Measurements from ENCODE around the gene PRKCE. TPM values are rescaled to one million over a fixed set of nuclear protein-coding genes. Genes with fewer than 3 reads are reported as not detected.

PRKCE gene
- polyA plus RNA-seq, 3 donors = 1.3 to 7.7 (median 2.3) TPM

DNA sequence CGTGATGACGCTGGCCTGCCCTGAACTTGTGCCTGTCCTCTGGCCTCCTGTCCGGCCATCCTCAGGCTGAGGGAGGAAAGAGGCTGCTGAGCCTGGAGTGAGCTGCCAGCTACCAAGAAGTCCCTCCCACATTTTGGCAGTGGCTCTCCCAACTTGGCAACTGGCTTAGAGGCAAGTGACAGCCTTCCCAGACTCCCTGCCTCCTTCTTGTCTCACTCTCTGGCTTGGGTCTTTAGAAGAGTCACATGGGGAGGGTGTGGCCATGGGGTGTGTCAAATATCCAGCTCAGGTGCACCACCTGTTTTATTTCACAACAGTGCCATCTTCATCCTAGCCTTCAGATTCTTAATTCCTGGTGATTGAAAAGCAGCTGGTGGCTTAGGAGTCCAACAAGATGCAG, 222.9 kb downstream of the PRKCE start:
- intact Hi-C loops (cut with micrococcal nuclease) = no loop called here
- Histone ChIP-seq H3K4me3 (replicated peaks in 1 of 3; ENCODE audit: low read depth in 2 of 3, low read length in 3 of 3) (no peak overlapping the region), H3K27me3 (ENCODE audit: control insufficient read depth in 2 of 2, insufficient read depth in 2 of 2, low read length in 2 of 2) (no peaks in the 10 kb centered on the region), H3K4me2 (replicated peaks; ENCODE audit: extremely low read depth, low read length, poor library complexity, severe bottlenecking) (no peak overlapping the region), H3K4me1 (ENCODE audit: control insufficient read depth in 1 of 2, insufficient read depth in 2 of 2, low read length in 2 of 2) (peaks cover 0 to 4% of the 10 kb centered on the region in 2 donors), H3K9ac (ENCODE audit: insufficient read depth, low read length, poor library complexity, severe bottlenecking) (no peak overlapping the region), H3K9me3 (replicated peaks in 1 of 2; ENCODE audit: control insufficient read depth in 1 of 2, insufficient read depth in 1 of 2, low read length in 2 of 2) (peaks cover 9 to 17% of the 10 kb centered on the region in 2 donors), H2AFZ (ENCODE audit: insufficient read depth, low read depth, low read length, poor library complexity, severe bottlenecking) (no peak overlapping the region), H3K27ac (ENCODE audit: low read depth in 1 of 2, low read length in 2 of 2) (no peak overlapping the region), H3K36me3 (replicated peaks in 1 of 2; ENCODE audit: control insufficient read depth in 1 of 2, insufficient read depth in 2 of 2, low read length in 2 of 2) (peaks cover 0 to 7% of the 10 kb centered on the region in 2 donors), H4K20me1 (ENCODE audit: insufficient read depth, low read length) (no peaks in the 10 kb centered on the region), H3K79me2 (ENCODE audit: insufficient read depth, low read length) (no peaks in the 10 kb centered on the region)
- H3K36me3 Mint-ChIP-seq = peaks cover 14 to 28% of the 10 kb centered on the region in 2 donors
- H3K27ac Mint-ChIP-seq = no peak overlapping the region
- H3K4me3 Mint-ChIP-seq = no peak overlapping the region
- H3K27me3 Mint-ChIP-seq (ENCODE audit: low read depth in 3 of 3) = peaks cover 1 to 3% (median 1%) of the 10 kb centered on the region in 3 donors
- peaks cover 10 to 23% (median 21%) of the 10 kb centered on the region in 7 donors for H3K9me3 Mint-ChIP-seq
- peaks cover 11% of the 10 kb centered on the region for H3K4me1 Mint-ChIP-seq
- 97% methylated on average over 3 of the region's 3 CpGs for WGBS (ENCODE audit: insufficient coverage)
- DNase-seq = no peak
- TF ChIP-seq, protein P1, sequence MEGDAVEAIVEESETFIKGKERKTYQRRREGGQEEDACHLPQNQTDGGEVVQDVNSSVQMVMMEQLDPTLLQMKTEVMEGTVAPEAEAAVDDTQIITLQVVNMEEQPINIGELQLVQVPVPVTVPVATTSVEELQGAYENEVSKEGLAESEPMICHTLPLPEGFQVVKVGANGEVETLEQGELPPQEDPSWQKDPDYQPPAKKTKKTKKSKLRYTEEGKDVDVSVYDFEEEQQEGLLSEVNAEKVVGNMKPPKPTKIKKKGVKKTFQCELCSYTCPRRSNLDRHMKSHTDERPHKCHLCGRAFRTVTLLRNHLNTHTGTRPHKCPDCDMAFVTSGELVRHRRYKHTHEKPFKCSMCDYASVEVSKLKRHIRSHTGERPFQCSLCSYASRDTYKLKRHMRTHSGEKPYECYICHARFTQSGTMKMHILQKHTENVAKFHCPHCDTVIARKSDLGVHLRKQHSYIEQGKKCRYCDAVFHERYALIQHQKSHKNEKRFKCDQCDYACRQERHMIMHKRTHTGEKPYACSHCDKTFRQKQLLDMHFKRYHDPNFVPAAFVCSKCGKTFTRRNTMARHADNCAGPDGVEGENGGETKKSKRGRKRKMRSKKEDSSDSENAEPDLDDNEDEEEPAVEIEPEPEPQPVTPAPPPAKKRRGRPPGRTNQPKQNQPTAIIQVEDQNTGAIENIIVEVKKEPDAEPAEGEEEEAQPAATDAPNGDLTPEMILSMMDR (IDR thresholded peaks at IDR 0.05) = no peak

DNA sequence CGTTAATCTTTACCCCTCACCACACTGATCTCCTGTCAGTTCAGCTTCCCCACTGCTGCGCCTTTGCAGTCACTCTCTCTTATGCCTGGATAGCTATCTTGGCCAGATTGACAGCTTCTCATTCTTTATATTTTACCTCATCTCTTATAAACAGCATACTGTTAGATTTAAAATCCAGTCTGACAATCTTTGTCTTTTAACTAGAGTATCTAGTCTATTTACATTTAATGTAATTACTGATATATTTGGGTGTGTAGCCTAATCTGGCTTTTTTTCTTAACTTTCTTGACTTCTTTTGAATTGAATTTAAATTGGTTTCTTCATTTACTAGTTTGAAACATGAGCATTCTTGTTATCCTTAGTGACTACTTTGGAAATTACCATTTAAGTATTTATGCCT, 225.1 kb downstream of the PRKCE start:
- peaks cover 0 to 4% of the 10 kb centered on the region in 2 donors for H3K4me1 ChIP-seq (ENCODE audit: control insufficient read depth in 1 of 2, insufficient read depth in 2 of 2, low read length in 2 of 2)
- peaks cover 9 to 17% of the 10 kb centered on the region in 2 donors for H3K9me3 ChIP-seq (replicated peaks in 1 of 2; ENCODE audit: control insufficient read depth in 1 of 2, insufficient read depth in 1 of 2, low read length in 2 of 2)
- Mint-ChIP-seq H3K36me3 (peaks cover 14 to 31% of the 10 kb centered on the region in 2 donors), H3K27ac (no peak overlapping the region), H3K27me3 (ENCODE audit: low read depth in 3 of 3) (peaks cover 1 to 3% (median 1%) of the 10 kb centered on the region in 3 donors), H3K4me1 (peaks cover 11% of the 10 kb centered on the region), H3K9me3 (peaks cover 10 to 23% (median 21%) of the 10 kb centered on the region in 7 donors), H3K4me3 (no peak overlapping the region)
- H3K36me3 ChIP-seq (replicated peaks in 1 of 2; ENCODE audit: control insufficient read depth in 1 of 2, insufficient read depth in 2 of 2, low read length in 2 of 2) = peaks cover 0 to 7% of the 10 kb centered on the region in 2 donors
- H3K27me3 ChIP-seq (ENCODE audit: control insufficient read depth in 2 of 2, insufficient read depth in 2 of 2, low read length in 2 of 2) = no peaks in the 10 kb centered on the region
- no peak overlapping the region for H2AFZ ChIP-seq (ENCODE audit: insufficient read depth, low read depth, low read length, poor library complexity, severe bottlenecking)
- intact Hi-C loops (cut with micrococcal nuclease) = no loop called here
- no peak overlapping the region for H3K4me2 ChIP-seq (replicated peaks; ENCODE audit: extremely low read depth, low read length, poor library complexity, severe bottlenecking)
- no peak overlapping the region for H3K9ac ChIP-seq (ENCODE audit: insufficient read depth, low read length, poor library complexity, severe bottlenecking)
- no peaks in the 10 kb centered on the region for H3K79me2 ChIP-seq (ENCODE audit: insufficient read depth, low read length)
- TF ChIP-seq, protein P1 (IDR thresholded peaks at IDR 0.05) = no peak
- no peak overlapping the region for H3K27ac ChIP-seq (ENCODE audit: low read depth in 1 of 2, low read length in 2 of 2)
- H3K4me3 ChIP-seq (replicated peaks in 1 of 3; ENCODE audit: low read depth in 2 of 3, low read length in 3 of 3) = no peak overlapping the region
- WGBS (ENCODE audit: insufficient coverage) = 94% methylated on average over 2 of the region's 2 CpGs
- DNase-seq = no peak
- no peaks in the 10 kb centered on the region for H4K20me1 ChIP-seq (ENCODE audit: insufficient read depth, low read length)
